GM12892 (cell line): ENCODE data around the gene INSIG1.

Experiments
- DNase-seq: peaks from one replicate; pipeline ENCODE4 v3.0.0; 2011; ENCODE audit not compliant: insufficient read length
- FAIRE-seq: peaks from 2 replicates; lab custom pipeline; 2011; peaks lifted over from hg19 to GRCh38; lab: Jason Lieb, UNC
- POLR2A ChIP-seq: IDR thresholded peaks from 2 replicates; pipeline ENCODE4 v1.6.1; 2011; ENCODE audit warnings: low read depth, low read length, control low read depth
- POLR2AphosphoS5 ChIP-seq: IDR thresholded peaks from 2 replicates; pipeline ENCODE4 v1.6.1; 2011; ENCODE audit warnings: low read depth, low read length, control low read depth
- TAF1 ChIP-seq: IDR thresholded peaks from 2 replicates; pipeline ENCODE4 v1.6.1; 2011; ENCODE audit warnings: low read depth, mild to moderate bottlenecking, control low read depth, low read length, borderline replicate concordance

Gene INSIG1

GRCh38 chr7:155298834-155299534 lies 1.3 kb downstream of the INSIG1 start:
- DNase-seq (peak; percentile 89), FAIRE-seq (peak; percentile 99)
- TF ChIP-seq TAF1, result 0 out of 2 replicates have a peak, but pooled peaks have one; percentile 10
- peak; percentile 66; the same call in 1 of the 2 replicates for TF ChIP-seq POLR2A
- TF ChIP-seq POLR2AphosphoS5, result peak; percentile 40; the same call in 1 of the 2 replicates

- no peak for FAIRE-seq
- TF ChIP-seq POLR2AphosphoS5 (no peak), TAF1 (no peak), POLR2A (no peak)
- no peak for DNase-seq
These were observed 2.0 kb downstream of the INSIG1 start for GRCh38 chr7:155299535-155300202.

- no peak for TF ChIP-seq POLR2A
- TF ChIP-seq POLR2AphosphoS5, result peak; percentile 47; the same call in 1 of the 2 replicates
- TF ChIP-seq TAF1, result no peak
- DNase-seq (no peak), FAIRE-seq (no peak)
These were observed 3.2 kb downstream of the INSIG1 start for GRCh38 chr7:155300641-155301452.

GRCh38 chr7:155303039-155303593 lies 5.4 kb downstream of the INSIG1 start:
- DNase-seq (no peak), FAIRE-seq (no peak)
- TF ChIP-seq POLR2A (no peak), POLR2AphosphoS5 (0 out of 2 replicates have a peak, but pooled peaks have one; percentile 31), TAF1 (no peak)

- DNase-seq (no peak), FAIRE-seq (no peak)
- TF ChIP-seq POLR2AphosphoS5 (no peak), TAF1 (no peak), POLR2A (no peak)
These were observed 6.2 kb downstream of the INSIG1 start for GRCh38 chr7:155303897-155304296.

GRCh38 chr7:155305231-155305904 lies 7.7 kb downstream of the INSIG1 start:
- DNase-seq (no peak), FAIRE-seq (no peak)
- no peak for TF ChIP-seq TAF1
- no peak for TF ChIP-seq POLR2A
- no peak for TF ChIP-seq POLR2AphosphoS5

GRCh38 chr7:155306673-155307470 lies 9.2 kb downstream of the INSIG1 start:
- DNase-seq (no peak), FAIRE-seq (no peak)
- TF ChIP-seq POLR2A, result no peak
- no peak for TF ChIP-seq POLR2AphosphoS5
- TF ChIP-seq TAF1, result no peak

GRCh38 chr7:155308330-155309020 lies 10.8 kb downstream of the INSIG1 start:
- DNase-seq (no peak), FAIRE-seq (no peak)
- no peak for TF ChIP-seq POLR2A
- no peak for TF ChIP-seq TAF1
- TF ChIP-seq POLR2AphosphoS5, result no peak

- TF ChIP-seq TAF1 (no peak), POLR2AphosphoS5 (no peak), POLR2A (no peak)
- FAIRE-seq (no peak), DNase-seq (no peak)
These were observed 11.3 kb downstream of the INSIG1 start for GRCh38 chr7:155309021-155309338.
